ENCODE results near the gene HES5.

Gene HES5

DNA sequence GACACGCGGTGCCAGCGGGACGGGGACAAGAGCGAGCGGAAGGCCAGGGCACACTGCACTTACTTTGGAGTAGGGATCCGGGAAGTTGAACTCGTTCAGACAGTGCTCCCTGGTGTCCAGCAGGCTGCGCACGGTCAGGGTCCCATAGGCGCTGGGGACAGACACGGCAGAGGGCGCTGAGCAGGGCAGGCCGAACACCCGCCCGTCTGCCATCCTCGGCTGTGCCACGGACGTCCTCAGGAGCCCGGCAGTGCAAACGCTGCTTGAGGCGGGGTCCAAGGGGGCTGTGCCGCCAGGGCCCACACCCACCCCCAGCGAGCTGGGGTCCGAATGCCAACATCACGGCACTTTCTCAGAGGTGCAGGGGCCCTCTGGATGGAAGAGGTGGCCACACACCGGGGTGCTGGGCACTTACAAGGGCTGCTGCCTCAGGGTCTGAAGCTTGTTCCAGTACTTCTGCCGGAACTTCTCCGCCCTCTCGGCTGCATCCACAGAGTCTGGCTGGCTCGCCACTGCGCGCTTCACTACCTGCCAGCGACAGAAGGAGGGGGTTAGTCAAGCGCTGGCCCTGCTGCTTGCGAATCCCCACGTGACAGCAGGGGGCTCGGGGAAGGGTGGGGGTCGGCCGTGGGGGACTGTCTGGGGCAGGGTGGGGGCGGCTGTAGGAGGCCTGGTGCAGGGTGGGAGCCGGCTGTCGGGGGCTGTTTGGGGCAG is 16.0 kb downstream of the HES5 start:
- no peak for DNase-seq

DNA sequence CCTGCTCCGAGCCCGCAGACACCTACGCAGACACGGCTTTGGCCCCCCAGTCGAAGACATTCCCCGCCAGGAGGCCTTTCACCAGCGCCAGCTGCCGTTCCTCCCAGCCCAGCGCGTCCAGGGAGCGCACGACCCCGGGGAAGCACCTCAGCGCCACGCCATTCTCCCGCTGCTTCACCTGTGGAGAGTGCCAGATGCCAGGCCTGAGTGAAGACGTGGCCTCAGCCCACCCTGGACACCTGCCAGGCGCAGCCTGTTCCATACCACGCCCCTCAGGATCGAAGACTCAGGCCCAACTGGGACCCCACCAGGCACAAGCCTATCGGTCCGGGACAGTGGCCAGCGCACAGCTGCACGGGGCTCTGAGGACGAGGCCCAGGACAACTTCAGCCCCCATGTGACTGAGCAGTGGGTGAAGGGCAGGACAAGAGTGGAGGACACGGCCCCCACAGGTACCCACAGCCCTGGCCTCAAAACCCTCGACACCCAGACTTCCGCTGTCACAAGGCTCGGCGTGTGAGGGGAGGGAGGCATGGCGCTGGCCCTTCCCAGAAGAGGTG is 17.1 kb downstream of the HES5 start:
- DNase-seq: no peak

- no peak for DNase-seq
Measured at GRCh38 chr1:2510366-2511155, 19.5 kb downstream of the HES5 start.

DNA sequence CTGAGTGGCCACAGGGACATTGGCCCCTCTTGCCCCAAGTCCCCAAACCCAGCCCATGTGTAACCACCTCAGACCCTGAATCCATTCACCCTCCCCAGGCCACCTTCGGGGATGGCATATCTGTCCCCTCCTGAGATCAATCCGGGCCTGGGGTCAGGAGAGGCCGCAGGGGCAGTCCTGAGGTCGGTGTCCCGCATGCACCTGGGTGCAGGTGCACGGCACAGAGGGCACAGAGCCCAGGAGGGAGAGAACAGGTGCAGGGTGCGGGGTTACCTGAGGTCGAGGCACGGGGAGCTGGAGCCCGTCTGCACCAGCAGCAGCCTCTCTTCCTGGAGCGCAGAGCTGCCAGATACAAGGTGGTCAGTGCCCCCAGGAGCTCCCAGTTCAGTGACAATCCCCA is 20.5 kb downstream of the HES5 start:
- no peak for DNase-seq

DNA sequence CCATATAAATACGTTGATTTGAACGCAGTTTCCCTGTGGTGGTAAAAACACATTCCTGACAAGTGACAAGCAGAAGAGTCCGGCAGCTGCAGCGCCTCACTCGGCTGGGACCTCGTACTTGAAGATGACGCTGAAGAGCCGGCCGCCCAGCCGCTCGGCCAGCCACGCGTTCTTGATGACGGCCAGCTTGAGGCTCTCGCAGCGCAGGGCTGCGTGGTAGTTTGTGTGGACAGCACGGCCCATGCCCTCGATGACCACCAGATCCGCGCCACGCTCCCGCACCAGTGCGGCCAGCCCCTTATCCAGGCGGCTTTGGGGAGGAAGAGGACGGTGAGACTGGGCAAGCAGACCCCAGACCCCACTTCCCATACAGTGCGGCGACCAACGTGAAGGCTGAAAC is 21.3 kb downstream of the HES5 start:
- DNase-seq: no peak

DNA sequence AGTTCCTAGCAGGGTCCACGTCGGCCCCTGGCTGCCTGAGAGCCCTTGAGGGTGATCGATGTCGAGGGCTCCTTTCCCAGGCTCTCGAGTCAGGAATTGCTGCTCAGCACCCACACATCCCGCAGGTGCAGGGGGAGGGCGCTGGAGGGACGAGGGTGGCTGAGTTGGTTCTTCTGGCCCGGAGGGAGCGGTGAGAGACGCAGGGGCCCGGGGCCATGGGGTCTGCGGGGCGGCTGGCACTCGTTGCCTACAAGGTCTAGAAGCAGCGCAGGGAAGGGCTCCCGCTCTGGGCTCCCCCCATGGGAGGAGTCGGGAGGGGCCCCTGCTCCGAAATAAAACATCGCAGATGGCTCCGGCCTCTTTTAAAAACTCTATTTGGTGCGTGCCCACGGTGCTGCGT is 21.9 kb downstream of the HES5 start:
- DNase-seq: no peak

GRCh38 chr1:2507744-2508155 is 22.3 kb downstream of the HES5 start:
- DNase-seq: no peak

- no peak for DNase-seq
Measured at GRCh38 chr1:2506901-2507565, 23.0 kb downstream of the HES5 start.

DNA sequence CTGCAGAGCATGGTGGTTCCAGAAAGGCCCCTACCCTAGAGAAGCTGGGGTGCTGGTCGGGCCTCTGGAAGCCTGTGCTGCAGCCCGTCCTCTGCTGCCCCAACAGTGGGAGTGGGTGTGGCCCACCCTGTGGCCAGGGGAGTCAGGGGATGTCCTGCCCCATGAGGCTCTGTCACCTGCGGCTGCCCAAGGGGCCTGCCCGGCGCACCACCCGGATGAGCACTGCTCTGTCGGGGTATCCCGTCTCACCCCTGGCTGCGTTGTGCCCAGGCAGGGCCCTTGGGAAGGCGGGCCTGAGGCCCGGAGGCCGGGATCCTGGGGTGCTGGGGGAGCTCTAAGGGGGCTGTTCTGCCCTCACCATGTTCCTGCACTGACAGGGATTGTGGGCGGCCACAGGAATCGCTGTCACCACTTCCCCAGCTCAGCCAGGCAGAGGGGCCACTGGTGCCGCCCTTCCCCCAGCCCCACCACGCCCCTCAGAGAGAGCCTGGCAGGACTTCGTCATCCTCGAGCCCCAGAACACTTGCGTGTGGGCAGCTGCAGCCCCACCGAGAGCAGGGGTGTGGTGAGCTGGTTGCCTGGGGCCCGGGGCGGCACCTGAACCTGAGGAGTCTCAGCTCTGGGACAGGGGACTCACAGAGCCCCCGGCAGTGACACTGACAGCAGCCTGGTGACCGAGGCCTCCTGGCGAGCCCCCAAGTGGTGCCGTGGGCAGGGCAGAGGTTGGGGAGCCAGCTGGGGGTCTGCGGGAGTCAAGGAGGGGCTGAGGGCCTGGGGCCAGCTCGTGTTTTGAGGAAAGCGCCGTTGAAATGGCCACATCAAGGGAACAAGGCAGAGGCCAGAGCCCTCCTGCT is 23.8 kb downstream of the HES5 start:
- no peak for DNase-seq

GRCh38 chr1:2505461-2505994 is 24.5 kb downstream of the HES5 start:
- no peak for DNase-seq

GRCh38 chr1:2504949-2505272 is 25.2 kb downstream of the HES5 start:
- no peak for DNase-seq

- no peak for DNase-seq
Measured at GRCh38 chr1:2504225-2504948, 25.7 kb downstream of the HES5 start.

DNA sequence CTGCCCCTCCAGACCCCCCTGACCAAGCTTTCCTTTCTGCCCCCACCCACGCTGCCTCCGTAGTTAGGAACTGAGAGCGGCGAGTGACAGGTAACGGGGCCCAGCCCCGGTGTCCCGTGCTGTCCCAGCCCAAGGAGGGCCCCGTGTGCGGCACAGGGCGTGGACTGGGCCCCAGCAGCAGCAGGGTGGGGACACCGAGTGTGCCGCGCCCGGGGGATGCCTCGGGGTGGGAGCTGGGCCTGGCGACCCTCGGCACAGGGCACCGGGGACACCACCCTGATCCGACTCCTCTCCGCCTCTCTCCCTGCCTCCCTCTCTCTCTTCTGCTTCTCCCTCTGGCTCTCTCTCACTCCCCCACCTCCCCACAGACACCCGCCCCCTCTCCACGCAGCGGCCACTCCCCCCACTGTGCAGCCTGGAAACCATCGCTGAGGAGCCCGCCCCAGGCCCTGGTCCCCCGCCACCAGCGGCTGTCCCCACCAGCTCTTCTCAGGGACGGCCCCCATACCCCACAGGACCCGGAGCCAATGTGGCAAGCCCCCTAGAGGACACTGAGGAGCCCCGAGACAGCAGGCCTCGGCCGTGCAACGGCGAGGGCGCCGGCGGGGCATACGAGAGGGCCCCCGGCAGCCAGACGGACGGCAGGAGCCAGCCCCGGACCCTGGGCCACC is 26.4 kb downstream of the HES5 start:
- no peak for DNase-seq

DNA sequence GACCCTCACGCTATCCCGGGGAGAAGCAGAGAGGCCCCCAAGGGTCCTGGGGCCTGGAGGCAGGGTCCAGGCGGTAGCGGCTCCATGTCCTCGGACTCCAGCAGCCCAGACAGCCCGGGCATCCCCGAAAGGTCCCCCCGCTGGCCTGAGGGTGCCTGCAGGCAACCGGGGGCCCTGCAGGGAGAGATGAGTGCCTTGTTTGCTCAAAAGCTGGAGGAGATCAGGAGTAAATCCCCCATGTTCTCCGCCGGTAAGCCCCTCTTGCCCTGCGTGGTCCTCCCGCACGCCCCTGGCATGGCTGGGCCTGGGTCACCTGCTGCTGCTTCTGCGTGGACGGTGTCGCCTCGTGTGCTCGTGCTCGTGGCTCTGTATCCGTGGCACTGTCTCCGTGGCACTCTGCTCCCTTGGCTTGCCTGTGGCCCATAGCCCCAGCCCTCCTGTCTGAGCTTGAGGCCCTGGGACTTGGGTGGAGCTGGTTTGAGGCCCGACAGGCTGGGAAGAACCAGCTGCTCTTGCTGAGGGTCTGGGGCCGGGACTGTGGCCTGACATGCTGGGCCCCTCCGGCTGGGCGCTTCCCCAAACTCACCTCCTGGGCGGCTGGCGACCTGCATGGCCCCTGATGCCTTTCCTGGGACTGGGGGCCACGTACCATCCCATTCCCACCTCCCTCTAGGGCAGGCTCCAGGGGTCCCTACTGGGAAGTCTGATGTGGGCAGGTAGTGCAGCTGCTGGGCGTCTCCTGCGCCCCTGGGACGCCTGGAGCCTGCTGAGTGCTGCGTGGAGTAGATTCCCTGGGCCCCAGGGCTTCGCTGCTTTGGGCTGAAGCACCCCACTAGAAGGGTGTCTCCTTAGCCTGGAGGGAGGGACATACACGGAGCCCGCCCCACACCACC is 27.2 kb downstream of the HES5 start:
- no peak for DNase-seq

- DNase-seq: no peak
Measured at GRCh38 chr1:2502210-2502609, 27.9 kb downstream of the HES5 start.

- DNase-seq: no peak
Measured at GRCh38 chr1:2501820-2502119, 28.3 kb downstream of the HES5 start.

GRCh38 chr1:2501041-2501819 is 28.8 kb downstream of the HES5 start:
- DNase-seq: no peak

DNA sequence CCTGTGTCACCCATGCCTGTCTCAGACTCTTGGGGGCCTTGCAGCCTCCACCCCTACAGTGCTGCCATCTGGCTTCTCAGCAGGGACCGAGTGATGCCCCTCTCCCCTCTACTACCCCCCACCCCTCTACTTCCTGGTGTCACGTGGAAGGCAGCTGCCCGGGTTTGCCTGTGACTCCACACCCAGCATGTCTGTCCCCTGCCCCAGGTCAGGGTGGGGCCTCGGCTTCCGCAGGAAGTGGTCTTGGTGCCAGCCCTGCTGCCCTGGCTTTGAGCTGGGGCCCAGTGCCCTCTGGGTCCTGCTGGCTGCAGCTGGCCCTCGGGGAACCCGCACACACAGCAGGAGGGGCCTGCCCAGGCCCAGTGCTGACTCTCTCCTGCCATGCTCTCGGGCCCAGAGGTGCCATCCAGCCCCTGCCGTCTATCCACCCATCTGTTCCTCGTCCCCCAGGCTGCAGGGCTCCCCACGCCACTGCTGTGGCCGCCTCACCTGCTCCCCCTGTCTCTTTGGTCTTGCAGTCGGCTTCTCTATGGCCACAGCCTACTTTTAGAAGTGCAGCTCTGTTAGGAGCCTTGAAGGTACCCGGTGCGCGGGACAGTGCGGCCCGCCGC is 30.0 kb downstream of the HES5 start:
- peak; percentile 27 for DNase-seq

GRCh38 chr1:2499260-2499659 is 30.8 kb downstream of the HES5 start:
- no peak for DNase-seq

Measured in CD4-positive, alpha-beta T cell treated with Interleukin-6 for 4 hours (primary cell).